ENCODE measurements around the gene KLRF2.

The KLRF2 gene

DNA sequence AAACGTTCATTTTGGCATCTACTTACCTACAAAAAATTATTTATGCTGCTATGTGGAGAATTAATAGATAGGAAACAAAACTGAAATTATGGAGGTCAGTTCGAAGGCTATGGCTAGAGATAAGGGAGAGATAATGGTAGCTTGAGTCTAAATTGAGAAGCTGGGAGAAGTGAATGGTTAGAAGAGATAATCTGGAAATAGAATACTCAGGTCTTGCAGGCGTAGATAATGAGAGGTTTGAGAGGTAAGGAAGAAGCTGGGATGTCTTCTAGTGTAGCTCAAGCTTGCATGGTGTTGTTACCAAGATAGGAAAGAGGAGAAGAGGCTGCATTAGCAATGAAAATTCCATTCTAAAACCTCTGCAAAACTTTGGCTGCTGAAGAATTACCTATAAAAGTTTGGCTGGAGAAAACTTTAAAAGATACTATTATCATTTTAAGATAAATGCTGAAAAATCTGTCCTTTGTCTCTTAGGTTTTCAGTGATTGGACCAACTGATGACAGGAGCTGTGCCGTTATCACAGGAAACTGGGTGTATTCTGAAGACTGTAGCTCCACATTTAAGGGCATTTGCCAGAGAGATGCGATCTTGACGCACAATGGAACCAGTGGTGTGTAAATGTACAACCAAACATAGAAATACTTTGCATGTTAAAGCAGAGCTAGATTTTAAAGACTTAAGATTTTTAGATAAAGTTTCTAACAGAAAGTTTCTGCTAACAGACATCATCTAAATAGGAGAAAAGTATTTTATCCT lies 14.1 kb downstream of the KLRF2 start:
- DNase-seq: no peak

DNA sequence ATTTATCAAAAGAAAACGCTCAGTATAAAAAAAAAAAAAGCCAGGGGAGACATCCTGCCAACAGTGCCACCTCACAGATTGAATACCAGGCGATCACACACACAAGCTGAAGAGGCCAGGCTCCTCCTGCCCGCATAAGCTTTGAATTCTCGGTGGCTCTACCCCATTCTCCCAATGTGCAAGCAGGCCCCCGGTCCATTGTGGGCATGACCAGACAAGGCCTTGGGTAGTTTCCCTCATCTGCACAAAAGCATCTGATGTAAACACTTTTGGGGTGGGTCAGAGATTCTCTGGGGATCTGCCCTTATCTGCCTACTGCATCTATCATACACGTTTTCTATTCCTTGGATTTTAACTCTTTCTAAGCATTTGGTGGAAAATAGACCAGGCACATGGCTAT lies 16.2 kb downstream of the KLRF2 start:
- no peak for DNase-seq

DNA sequence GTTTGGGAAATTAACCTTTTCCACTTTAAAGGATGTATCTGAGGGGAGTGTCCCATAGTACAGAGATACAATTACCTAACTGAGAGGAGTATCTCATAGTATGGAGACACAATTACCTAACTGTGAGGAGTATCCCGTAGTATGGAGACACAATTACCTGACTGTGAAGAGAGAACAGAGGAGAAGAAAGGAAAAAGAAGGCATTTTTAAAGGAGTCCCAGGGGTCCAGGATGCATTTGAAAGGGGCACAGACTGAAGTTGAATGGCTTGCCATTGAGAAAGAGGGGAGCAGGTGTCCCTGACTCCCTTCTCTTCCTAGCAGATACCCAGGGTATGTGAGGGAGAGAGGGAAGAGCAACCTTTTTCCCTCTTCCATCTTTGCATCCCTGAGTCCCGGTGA lies 17.9 kb downstream of the KLRF2 start:
- no peak for DNase-seq

DNA sequence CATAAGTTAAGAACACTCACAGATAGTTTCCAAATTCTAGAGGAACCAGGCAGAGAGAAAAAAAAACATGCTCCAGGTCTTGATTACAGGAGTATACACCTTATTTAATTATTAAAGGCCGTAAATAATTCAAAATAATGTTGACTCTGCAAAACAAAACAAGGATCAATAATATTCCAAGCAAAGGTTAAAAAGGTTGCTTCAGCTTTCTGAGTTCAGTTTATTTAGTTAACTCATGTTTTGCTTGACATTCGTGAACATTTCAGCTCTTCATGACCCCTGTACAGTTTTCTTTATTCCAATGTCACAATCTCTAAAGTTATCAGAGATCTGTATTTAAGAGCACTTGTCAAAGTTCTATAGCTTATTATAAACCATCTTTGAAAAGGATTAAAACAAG lies 19.6 kb downstream of the KLRF2 start:
- DNase-seq: no peak

DNA sequence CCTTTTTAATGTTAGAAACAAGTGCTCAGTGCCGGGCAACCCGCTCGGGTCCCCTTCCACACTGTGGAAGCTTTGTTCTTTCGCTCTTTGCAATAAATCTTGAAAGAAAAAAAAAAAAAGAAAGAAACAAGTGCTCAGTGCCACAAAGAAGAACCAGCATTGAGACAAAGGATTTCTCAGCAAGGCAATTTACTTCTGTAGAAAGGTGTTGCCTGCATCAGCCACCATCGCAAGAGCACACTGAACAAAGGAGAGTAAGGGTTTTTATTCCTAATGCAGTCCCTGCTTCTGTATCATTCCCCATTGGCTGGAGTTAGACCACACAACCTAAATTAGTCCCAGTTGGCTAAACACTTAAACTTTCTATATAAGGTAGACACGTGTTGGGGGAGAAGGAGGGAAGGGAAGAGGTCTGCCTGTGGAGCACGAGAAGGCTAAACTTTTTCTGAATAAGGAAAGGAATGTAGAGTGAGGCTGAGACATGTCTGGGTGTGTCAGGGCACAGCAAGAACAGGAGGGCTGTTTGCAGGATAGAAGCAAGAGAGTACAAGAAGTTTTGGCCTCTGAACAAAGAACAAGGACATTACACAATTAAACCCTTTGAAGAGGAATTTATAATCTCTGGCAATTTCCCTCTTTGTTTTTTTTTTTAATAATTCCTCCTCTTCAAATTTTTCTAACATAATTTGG lies 21.4 kb downstream of the KLRF2 start:
- no peak for DNase-seq

DNA sequence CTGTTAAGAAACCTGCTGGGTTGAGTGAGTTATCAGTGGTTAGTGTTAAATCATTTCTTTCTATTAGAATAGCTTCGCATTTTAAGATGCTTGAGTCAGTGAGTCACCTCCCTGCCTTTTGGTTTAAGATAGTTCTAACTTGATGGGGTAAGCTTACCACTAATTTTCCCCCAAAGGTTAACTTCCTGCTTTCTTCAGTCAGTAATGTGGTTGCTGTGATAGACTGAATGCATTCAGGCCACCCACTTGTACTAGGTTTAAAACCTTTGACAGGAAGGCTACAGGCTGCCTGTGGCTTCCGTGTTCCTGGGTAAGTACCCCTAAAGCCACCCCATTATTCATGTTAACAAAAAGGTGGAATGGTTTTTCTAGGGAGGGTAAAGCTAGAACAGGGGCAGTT lies 25.6 kb downstream of the KLRF2 start:
- DNase-seq: no peak

DNA sequence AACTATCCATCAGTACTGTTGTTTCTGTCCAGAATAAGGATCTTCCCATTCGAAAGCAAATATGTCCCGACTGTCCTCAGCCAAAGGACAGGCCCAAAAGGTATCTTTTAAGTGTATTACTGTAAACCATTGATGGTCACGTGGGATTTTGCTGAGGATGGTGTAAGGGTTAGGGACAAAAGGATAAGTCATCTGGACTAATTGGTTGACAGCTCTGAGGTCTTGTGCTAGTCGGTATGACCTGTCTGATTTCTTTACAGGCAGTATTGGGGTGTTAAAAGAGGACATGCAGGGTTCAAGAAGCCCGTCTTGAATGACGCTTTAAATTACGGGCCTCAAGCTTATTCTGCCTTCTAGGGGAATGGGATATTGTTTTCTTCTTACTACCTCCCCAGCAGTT lies 26.5 kb downstream of the KLRF2 start:
- no peak for DNase-seq

DNA sequence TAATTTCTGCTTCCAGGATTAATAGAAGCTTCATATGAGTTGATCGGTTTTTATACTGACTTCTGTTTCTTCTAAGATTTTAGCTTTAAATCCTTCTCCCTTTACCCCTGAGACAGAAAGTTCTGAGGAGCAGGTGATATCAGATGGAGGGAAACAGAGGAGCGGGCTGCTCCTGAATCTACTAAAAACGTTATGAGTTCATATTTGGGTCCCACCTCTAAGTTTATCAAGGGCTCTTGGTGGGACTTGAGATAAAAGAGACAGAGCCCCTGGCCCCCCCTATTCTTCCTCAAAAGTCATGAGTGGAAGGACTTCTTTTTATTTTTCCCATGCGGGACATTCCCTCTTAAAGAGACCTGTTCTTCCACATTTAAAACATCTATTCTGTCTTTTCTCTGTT lies 27.1 kb downstream of the KLRF2 start:
- no peak for DNase-seq

DNA sequence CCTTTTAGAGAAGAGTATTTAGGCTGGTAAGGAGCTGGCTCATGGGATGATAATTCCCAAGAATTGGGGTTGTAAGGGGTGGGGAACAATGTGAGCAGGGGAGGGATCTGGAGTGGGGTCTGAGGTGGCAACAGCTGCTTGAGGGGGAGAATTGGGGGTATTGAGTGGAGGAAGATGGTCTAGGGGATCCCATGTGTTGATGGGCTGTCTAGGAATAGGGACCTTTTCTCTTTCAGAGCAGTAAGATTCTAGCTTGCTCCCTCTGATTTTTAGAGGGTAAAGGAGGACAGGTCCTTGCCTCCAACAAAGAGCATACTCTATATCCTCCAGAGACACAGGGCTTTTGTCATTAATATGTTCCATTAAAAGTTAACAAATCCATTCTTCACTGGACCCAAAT lies 28.4 kb downstream of the KLRF2 start:
- no peak for DNase-seq

DNA sequence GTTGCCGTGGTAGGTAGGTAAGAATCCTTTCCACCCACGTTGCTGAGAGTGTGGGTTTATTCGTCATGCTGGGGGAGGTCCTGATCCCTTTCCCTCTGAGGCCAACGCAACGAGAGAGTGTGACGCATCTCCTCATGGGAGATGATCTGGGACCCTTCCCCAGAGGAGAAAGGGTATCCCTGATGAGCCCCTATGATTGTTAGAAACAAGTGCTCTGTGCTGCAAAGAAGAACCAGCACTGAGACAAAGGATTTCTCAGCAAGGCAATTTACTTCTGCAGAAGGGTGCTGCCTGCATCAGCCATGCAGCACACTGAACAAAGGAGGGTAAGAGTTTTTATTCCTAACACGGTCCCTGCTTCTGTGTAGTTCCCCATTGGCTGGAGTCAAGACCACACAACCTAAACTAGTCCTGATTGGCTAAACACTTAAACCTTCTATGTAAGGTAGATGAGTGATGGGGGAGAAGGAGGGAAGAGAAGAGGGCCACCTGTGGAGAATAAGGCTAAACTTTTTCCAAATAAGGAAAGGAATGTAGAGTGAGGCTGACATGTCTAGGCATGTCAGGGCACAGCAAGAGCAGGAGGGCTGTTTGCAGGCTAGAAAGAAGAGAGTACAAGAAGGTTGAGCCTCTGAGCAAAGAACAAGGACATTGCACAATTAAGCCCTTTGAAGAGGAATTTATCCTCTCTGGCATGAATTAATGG lies 29.6 kb downstream of the KLRF2 start:
- DNase-seq: no peak

DNA sequence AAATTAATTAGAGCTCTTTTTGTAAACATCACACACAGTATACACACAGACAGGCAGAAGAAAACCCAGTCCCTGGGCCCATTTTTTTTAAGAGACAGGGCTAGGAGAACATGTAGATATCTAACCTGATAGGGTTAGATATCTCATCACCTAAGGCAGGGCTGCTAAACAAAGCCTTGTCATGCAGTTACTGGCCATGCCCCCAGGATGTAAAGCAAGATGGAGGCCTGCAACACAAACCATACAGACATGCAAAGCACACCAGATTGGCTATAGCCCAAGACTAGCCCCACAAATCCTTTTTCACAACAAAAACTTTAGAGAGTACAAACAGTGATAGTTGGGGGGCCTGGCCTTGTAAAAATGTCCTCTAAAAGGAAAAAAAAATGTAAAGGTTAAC lies 30.4 kb downstream of the KLRF2 start:
- DNase-seq: no peak

DNA sequence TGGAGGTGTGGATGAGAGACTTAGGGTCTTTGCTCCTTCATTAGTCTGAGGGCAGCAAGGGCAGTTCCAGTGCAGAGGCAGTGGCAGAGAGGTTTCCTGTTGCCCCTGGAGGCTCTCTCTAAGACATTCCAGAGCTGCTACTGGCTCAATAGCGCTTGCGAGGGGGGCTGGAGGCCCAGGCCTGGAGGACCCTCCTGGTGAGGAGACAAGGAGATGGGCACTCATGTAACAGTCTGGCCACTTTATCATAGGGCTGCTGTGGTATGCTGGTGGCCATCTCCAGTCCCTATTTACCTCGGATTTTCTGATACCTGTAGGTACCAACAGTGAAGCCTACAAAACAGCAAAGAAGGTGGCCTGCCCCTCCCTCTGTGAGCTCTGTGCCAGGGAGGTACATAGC lies 38.2 kb downstream of the KLRF2 start:
- no peak for DNase-seq

DNA sequence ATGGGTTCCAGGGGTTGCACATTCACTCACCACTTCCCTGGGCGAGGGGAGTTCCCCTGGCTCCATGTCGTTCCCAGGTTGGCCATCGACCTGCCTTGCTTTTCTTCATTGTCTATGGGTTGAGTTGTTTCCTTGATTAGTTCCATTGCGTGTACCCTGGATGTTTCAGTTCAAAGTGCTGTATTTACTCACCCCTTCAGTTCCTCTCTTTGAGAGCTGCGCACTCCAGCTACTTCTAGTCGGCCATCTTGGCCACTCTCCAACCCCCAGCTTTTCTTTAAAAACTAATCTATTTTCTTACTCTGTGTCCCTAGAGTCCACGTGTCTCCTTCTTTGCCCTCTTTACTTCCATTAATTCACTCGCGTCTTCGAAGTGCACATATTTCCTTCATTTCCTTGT lies 39.2 kb downstream of the KLRF2 start:
- DNase-seq: no peak

DNA sequence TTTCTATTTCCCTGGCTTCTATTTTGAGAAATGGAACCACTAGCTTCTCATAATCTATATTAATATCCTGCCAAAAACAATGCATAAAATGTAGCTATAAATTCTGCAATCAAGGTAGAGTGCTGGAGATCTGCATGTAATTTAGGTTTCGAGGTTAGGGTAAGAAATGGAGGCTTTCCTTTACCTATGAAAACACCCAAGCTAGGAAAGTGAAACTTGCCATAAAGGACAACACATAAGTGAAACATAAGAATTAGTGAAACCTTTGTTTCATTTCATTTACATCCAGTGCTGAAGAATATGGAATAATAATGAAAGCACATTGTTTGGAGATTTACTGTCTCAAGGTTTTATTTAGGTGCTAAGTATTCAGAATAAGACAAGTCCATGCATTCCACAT lies 41.1 kb downstream of the KLRF2 start:
- no peak for DNase-seq

DNA sequence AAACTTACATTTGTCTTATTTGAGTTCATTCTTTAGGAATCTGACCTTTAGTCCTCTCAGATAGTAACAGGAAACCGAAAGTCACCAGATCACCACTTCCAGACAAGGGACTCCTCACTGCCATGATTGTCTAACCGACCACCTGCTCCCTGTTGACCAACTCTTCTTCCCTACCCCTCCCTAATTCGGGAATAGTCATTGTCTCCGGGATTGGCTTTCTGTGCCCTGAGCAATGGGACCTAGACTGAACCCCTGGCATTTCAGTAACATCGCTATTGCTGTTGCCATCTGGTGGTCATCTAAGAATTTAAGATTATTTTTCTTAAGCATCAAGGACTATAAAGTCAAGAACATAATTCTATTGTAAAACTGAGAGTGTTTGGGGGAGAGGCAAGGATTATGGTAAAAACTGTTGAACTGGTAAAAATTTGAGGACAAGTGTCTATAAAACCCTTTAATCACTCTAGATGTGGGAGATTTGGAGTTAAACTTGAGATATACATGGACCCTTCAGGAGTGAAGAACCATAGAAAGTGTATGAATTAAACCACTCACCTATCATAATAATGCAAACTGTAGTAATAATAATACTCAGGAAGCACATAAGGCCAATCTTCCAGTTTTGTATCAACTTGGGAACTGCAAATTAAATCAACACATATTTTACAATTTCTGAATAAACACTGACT lies 44.6 kb downstream of the KLRF2 start:
- DNase-seq: no peak

DNA sequence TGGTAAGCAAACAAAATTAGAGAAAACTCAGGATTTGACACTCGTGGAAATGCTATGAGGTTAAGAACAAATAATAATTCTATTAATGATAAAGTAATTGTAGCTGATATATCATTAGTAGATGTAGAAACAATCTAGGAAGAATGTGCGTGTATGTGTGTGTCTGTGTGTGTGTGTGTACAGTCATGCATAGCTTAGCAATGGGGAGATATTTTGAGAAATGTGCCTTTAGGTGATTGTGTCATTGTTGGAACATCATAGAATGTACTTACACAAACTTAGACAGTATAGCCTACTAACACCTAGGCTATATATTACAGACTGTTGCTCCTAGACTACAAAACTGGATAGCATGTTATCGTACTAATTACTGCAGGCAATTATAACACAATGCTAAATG lies 45.6 kb downstream of the KLRF2 start:
- DNase-seq: no peak

DNA sequence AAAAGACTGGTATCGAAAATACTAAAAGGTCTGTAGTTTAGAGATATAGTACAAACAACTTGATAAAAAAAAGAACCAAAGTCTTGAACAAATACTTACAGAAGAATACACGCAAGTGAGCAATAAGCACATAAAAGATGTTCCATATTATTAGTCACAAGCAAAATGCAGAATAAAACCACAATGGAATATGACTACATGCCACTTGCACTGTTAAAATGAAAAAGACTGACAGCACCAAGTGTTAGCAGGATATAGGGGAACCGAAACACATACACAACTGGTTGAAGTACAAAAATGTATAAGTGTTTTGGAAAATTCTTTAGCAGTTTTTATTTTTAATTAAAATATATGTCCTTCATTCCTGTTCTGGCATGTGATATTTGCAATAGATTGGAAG lies 47.3 kb downstream of the KLRF2 start:
- no peak for DNase-seq

DNA sequence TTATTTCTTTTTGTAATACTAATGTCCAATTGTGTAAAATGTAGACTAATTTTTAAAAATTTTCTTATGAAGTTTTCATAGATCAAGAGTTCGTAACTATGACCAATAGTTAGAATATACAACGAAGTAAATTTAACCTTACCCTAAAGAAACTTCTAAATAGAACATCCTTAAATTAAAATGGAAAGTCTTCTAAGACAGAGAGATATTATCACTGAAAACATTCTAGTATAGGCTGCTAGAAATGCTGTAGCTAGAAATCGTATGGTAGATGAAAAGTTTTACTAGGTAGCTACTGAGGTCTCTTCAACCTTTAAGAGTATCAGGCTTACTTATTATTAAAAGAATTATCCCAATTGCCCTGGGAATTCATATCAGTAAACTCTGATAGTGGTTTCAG lies 50.0 kb downstream of the KLRF2 start:
- no peak for DNase-seq

DNA sequence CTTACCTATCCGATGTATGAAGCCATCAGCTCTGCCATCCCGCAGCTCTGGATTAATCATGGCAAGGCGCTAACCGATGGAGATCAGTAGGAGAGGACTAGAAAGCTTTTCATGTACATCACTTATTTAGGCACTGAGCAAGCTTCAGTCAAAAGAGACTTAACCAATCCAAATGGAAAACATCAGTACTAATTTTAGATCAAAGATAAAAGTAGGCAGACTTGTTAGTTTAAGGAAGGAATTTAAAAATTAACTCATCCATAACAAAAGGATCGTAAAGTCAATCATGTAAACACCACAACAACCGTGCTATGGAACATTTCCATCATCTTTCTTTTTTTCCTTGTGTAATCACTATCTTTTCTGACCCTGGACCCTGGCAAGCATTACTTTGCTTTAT lies 51.0 kb downstream of the KLRF2 start, which contains the start of gene CLEC2A:
CLEC2A (minus strand) TSS at position 101 of the 400 bp plus-strand sequence; CDS start at position 60, 41 bp downstream.
- DNase-seq: no peak

DNA sequence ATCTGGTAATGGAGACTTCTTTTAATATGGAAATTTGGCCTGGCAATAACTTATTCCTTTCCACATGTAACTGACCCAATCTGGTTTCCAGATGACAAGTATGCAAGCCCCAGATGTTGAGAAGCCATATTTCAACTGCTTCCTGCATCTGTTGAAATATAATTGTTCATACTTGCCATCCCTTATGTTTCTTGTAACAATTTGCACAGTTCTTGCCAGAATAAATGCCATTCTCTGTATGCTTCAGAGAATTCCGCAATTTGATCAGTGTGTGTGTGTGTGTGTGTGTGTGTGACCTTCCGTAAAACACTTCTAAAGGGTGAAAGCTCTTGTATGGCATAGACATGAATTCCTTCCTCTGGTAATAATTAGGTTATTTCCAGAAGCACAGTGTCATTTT lies 52.7 kb downstream of the KLRF2 start:
- DNase-seq: no peak

DNA sequence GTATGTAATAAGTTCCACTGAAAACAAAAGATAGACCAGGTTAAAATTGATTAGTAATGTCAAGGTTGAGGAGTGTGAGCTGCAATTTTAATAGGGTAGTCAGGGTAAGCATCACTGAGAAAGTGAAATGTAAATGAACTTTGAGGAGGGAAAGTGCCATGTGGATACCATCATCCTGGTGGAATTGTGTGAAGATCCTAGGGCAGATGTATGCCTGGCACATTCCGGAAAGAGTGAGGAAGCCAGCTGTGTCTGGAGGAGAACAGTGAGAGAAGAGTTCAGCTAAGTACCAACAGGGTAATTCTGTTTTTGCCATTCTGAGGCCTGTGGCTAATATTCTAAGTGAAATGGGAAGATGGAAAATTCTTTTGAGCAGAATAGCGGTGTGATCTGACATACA lies 53.7 kb downstream of the KLRF2 start:
- DNase-seq: no peak

DNA sequence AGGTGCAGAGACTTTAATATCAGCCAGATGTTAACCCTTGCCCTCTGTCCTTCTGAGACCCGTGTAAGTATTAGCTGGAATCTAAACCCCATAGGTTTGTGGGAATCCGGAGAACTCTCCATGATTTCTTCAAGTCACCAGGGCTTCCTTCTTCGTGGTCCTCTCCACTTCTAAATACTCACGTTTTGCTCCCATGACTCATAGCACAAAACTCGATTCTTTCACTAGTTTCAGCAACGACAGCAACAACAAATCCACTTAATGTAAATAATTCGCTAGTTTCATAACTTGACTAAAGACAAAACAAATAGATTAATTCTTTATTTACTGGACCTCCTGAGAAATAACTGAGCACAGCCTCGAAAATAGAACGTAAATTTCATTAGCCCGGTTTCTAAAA lies 55.3 kb downstream of the KLRF2 start:
- DNase-seq: no peak

DNA sequence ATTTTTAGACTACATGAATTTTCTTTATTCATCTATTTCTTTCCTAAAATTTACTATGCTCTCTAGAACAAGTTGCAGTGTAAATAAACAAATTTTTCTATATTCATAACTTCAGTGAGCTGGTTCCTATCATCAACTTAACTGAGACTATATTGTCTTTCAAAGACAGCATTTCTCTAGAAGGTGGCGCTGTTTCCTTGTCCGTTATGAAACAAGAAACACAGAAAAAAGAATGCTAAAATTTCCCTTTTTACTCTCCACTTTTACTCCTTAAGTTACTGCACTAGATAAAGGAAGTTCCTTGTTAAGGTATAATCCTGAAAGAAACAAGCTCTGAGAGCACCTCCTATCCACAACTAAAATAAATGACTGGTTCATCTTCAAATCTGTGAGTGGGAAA lies 59.1 kb downstream of the KLRF2 start:
- DNase-seq: no peak

DNA sequence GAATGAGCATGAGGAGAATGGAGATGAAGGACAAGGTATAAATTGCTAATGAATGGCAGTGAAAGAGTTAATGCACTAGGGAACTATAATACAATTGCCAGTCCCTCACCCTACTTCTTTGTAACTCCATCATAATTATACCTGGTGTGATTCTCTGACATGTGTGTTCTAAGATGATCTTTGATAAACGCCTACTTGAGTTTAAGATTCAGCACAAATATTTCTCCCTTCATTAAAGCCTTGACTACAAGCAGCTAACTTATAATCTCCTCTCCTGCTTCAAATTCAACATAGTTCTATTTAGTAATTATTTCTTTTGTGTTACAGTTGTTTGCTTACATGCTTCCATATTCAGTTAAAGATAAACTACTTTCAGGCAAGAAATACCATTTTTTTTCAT lies 60.5 kb downstream of the KLRF2 start:
- DNase-seq: no peak

Measured in NK-92 treated with Interleukin-12 subunit alpha and Interleukin-12 subunit beta, amount 100 ng/mL, for 24 hours (cell line).